SK-N-SH (cell line): ENCODE measurements around the gene ACTN4. TPM values are rescaled to one million over a fixed set of nuclear protein-coding genes. Genes with fewer than 3 reads are reported as not detected.

Source experiments
- CTCF ChIA-PET: fragments of 300-600, 350-600 bp; formaldehyde crosslinking; extraction: SDS; loops from one replicate; lab custom pipeline; 2021; lab: Yijun Ruan, JAX
- POLR2A ChIA-PET: fragments of 350-600 bp; sonication (Branson Sonifier 250); formaldehyde crosslinking; extraction: SDS; loops from one replicate; lab custom pipeline; 2020; ENCODE audit warnings: antibody characterized with exemption, inconsistent platforms; lab: Yijun Ruan, JAX
- DNase-seq: peaks from one replicate; pipeline ENCODE4 v3.0.0; 2012
- H2AFZ ChIP-seq: fragments of 200-600 bp; sonication (generic); 2 replicates; pipeline ENCODE4 v1.8.1; 2016; ENCODE audit warnings: antibody characterized with exemption, mild to moderate bottlenecking, low read depth
- H3F3A ChIP-seq: fragments of 200-600 bp; sonication (generic); replicated peaks from 2 replicates; pipeline ENCODE3; 2016; ENCODE audit warnings: antibody characterized with exemption, mild to moderate bottlenecking; ENCODE audit not compliant: insufficient read depth
- H3K27ac ChIP-seq, 2 experiments: fragments of 200-500 bp in 1 of 2; fragments of 200-600 bp in 1 of 2; sonication (Bioruptor generic) in 1 of 2; sonication (generic), shearing (Covaris generic) in 1 of 2; 2 replicates each; pipeline versions ENCODE4 v1.5.1 to v1.6.1; 2014 to 2016; ENCODE audit warnings: low read depth in 2 of 2, inconsistent platforms in 1 of 2, low read length in 1 of 2, mild to moderate bottlenecking in 1 of 2, mixed read lengths in 1 of 2
- H3K27me3 ChIP-seq: fragments of 200-600 bp; sonication (generic), shearing (Covaris generic); 2 replicates; pipeline ENCODE4 v1.6.1; 2016; ENCODE audit warnings: mixed run types; ENCODE audit not compliant: insufficient read depth
- H3K36me3 ChIP-seq, 2 experiments: fragments of 200-500 bp in 1 of 2; fragments of 200-600 bp in 1 of 2; sonication (Bioruptor generic) in 1 of 2; sonication (generic) in 1 of 2; replicated peaks in 1 of 2; 2 replicates each; pipeline versions ENCODE3 to v1.5.1; 2014 to 2016; ENCODE audit warnings: low read length in 1 of 2, mild to moderate bottlenecking in 1 of 2; ENCODE audit not compliant: insufficient read depth in 2 of 2, control insufficient read depth in 1 of 2
- H3K4me1 ChIP-seq, 2 experiments: fragments of 200-500 bp in 1 of 2; fragments of 200-600 bp in 1 of 2; sonication (Bioruptor generic) in 1 of 2; sonication (generic), shearing (Covaris generic) in 1 of 2; 2 replicates each; pipeline versions ENCODE4 v1.5.1 to v1.6.1; 2014 to 2016; ENCODE audit warnings: low read depth in 1 of 2, low read length in 1 of 2, mixed run types in 1 of 2; ENCODE audit not compliant: insufficient read depth in 2 of 2, control insufficient read depth in 1 of 2
- H3K4me2 ChIP-seq: fragments of 200-600 bp; sonication (generic), shearing (Covaris generic); 2 replicates; pipeline ENCODE4 v1.6.1; 2017; ENCODE audit warnings: mixed run types
- H3K4me3 ChIP-seq, 2 experiments: fragments of 200-500 bp in 1 of 2; fragments of 200-600 bp in 1 of 2; sonication (Bioruptor generic) in 1 of 2; sonication (generic), shearing (Covaris generic) in 1 of 2; 2 replicates each; pipeline versions ENCODE4 v1.5.1 to v1.8.1; 2014 to 2016; ENCODE audit warnings: low read depth in 2 of 2, inconsistent platforms in 1 of 2, low read length in 1 of 2, mild to moderate bottlenecking in 1 of 2, mixed read lengths in 1 of 2, moderate library complexity in 1 of 2
- H3K79me2 ChIP-seq: fragments of 200-600 bp; sonication (generic); 2 replicates; pipeline ENCODE4 v1.8.1; 2017; ENCODE audit warnings: mild to moderate bottlenecking; ENCODE audit not compliant: insufficient read depth
- H3K9ac ChIP-seq: fragments of 200-600 bp; sonication (generic); 2 replicates; pipeline ENCODE4 v1.6.1; 2017; ENCODE audit warnings: mixed run types
- H3K9me2 ChIP-seq: fragments of 200-600 bp; sonication (generic); 2 replicates; pipeline ENCODE4 v1.6.1; 2017; ENCODE audit warnings: mixed run types
- H3K9me3 ChIP-seq: fragments of 200-600 bp; sonication (generic); 2 replicates; pipeline ENCODE4 v1.6.1; 2017; ENCODE audit warnings: mixed run types, mild to moderate bottlenecking, moderate library complexity
- H4K20me1 ChIP-seq: fragments of 200-600 bp; sonication (generic); 2 replicates; pipeline ENCODE4 v1.6.1; 2017; ENCODE audit warnings: mild to moderate bottlenecking, mixed run types; ENCODE audit not compliant: insufficient read depth
- EZH2phosphoT487 ChIP-seq: fragments of 200-600 bp; sonication (generic); IDR thresholded peaks from 2 replicates; pipeline ENCODE4 v1.6.1; 2017; ENCODE audit warnings: low read depth, mixed run types, mild to moderate bottlenecking, antibody characterized with exemption, moderate library complexity, borderline replicate concordance
- FOXJ3 ChIP-seq: sonication (generic); formaldehyde crosslinking; IDR thresholded peaks from 2 replicates; pipeline ENCODE4 v1.5.1; 2020; ENCODE audit warnings: mild to moderate bottlenecking, missing genetic modification reagents
- FOXM1 ChIP-seq: IDR thresholded peaks from 2 replicates; pipeline ENCODE4 v1.4.0; 2012; ENCODE audit warnings: low read depth, mild to moderate bottlenecking
- GABPA ChIP-seq: IDR thresholded peaks from 2 replicates; pipeline ENCODE4 v1.4.0; 2012; ENCODE audit warnings: low read depth, mild to moderate bottlenecking
- GATA2 ChIP-seq: sonication (generic); formaldehyde crosslinking; IDR thresholded peaks from 2 replicates; pipeline ENCODE4 v1.5.0; 2020; ENCODE audit warnings: mild to moderate bottlenecking, missing genetic modification reagents
- NFIC ChIP-seq: IDR thresholded peaks from 2 replicates; pipeline ENCODE4 v1.4.0; 2012; ENCODE audit warnings: borderline replicate concordance
- RAD21 ChIP-seq: IDR thresholded peaks from 2 replicates; pipeline ENCODE4 v1.6.1; 2012; ENCODE audit warnings: mild to moderate bottlenecking, low read length
- SMC3 ChIP-seq: IDR thresholded peaks from 2 replicates; pipeline ENCODE4 v1.6.1; 2012; ENCODE audit warnings: low read depth, low read length, improper control_type of control experiment
- YY1 ChIP-seq: IDR thresholded peaks from 2 replicates; pipeline ENCODE4 v1.4.0; 2012; ENCODE audit warnings: low read depth, mild to moderate bottlenecking
- WGBS: methylation state at CpG from one replicate; pipeline ENCODE4 v1.1.6; 2017; ENCODE audit warnings: low lambda C conversion rate; 5-methylcytosine and 5-hydroxymethylcytosine counted together
- polyA plus RNA-seq, 3 experiments: library from polyadenylated mRNA; depleted of rRNA; stranded (reverse); fragments of >200 nt; gene quantifications; 2 replicates each; pipeline ENCODE4 v1.2.3, GENCODE V29; 2012
- TF ChIP-seq, protein P1 (sequence below): IDR thresholded peaks from 2 replicates; pipeline ENCODE4 v1.4.0; 2012; ENCODE audit warnings: low read depth, borderline replicate concordance
- TF ChIP-seq, protein P2 (sequence below): fragments of 150-350 bp; IDR thresholded peaks from 2 replicates; pipeline ENCODE4 v1.6.1; 2016; ENCODE audit warnings: mild to moderate bottlenecking, low read depth, low read length

The ACTN4 gene
- polyA plus RNA-seq, 1 of the 3 experiments (the other 2 are of a cell fraction): 598 TPM

DNA sequence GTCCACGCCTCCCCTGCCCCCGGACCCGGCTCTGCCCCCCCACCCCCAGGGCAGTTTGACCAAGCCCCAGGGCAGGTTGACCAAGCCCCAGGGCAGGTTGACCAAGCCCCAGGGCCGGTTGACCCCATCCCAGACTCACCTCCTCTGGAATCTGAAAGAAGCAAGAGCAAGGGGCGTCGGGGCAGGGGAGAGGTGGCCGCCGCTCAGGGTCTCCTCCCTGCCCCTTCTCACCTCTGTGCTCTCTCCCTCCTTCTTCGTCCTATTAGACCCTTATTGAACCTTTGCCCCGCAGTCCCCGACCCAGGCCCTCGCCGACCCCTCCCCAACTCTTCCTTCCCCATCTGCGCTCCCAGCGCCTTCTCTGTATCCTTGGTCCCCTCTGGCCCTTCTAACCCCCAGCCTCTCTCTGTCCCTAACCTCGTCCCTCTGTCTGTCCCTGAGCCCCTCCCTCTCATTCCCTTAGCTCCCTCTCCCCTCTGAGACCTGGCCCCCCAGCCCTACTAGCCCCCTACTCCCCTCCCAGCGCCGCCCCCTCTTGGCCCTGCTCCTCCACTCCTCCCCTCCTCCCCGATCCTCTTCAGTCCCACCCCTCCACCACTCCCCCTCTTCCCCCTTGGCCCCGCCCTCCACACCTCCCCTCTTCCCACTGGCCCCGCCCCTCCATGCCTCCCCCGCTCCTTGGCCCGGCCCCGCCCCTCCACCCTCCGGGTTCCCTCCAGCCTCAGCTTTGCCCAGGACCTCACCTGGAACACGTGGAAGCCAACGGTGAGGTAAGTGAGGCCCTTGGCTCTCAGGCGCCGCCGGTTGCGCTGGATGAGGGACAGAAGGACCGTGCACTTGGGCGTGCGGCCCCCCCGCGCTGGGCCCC is 89.2 kb downstream of the ACTN4 start:
- WGBS: 36% methylated on average over 32 of the region's 36 CpGs
- Histone ChIP-seq H3K36me3 (peaks cover 4 to 6% of the 10 kb centered on the region in 2 experiments), H3K79me2 (no peaks in the 10 kb centered on the region), H3K4me3 (peak overlapping the region; percentile 35 to 48; a peak in 3 of 4 replicates), H3K4me2 (peak overlapping the region; percentile 62; the same call in 1 of the 2 replicates), H3K9me3 (no peaks in the 10 kb centered on the region), H3K27ac (no peak overlapping the region; a peak in 1 of 4 replicates), H2AFZ (no peak overlapping the region), H3K9ac (no peak overlapping the region), H3K4me1 (peaks cover 7 to 12% of the 10 kb centered on the region in 2 experiments; a peak in 3 of 4 replicates), H4K20me1 (peaks cover 4% of the 10 kb centered on the region; the same call in 1 of the 2 replicates), H3F3A (peaks cover 36% of the 10 kb centered on the region), H3K27me3 (no peaks in the 10 kb centered on the region), H3K9me2 (no peaks in the 10 kb centered on the region)
- POLR2A ChIA-PET: interaction anchor here (1.1 kb wide), 1 partner anchor 10 kb away, joined by 3 read pairs; no protein-coding TSS in a partner anchor
- CTCF ChIA-PET: interaction anchor here (1.0 kb wide), 1 partner anchor 150 kb away, joined by 3 read pairs; no protein-coding TSS in a partner anchor
- DNase-seq: peak; percentile 93
- no peak for TF ChIP-seq GABPA
- TF ChIP-seq, protein P1, sequence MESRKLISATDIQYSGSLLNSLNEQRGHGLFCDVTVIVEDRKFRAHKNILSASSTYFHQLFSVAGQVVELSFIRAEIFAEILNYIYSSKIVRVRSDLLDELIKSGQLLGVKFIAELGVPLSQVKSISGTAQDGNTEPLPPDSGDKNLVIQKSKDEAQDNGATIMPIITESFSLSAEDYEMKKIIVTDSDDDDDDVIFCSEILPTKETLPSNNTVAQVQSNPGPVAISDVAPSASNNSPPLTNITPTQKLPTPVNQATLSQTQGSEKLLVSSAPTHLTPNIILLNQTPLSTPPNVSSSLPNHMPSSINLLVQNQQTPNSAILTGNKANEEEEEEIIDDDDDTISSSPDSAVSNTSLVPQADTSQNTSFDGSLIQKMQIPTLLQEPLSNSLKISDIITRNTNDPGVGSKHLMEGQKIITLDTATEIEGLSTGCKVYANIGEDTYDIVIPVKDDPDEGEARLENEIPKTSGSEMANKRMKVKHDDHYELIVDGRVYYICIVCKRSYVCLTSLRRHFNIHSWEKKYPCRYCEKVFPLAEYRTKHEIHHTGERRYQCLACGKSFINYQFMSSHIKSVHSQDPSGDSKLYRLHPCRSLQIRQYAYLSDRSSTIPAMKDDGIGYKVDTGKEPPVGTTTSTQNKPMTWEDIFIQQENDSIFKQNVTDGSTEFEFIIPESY: no peak
- TF ChIP-seq EZH2phosphoT487: no peak
- TF ChIP-seq GATA2 (CRISPR knock-in tag): no peak
- TF ChIP-seq FOXM1: no peak
- TF ChIP-seq, protein P2, sequence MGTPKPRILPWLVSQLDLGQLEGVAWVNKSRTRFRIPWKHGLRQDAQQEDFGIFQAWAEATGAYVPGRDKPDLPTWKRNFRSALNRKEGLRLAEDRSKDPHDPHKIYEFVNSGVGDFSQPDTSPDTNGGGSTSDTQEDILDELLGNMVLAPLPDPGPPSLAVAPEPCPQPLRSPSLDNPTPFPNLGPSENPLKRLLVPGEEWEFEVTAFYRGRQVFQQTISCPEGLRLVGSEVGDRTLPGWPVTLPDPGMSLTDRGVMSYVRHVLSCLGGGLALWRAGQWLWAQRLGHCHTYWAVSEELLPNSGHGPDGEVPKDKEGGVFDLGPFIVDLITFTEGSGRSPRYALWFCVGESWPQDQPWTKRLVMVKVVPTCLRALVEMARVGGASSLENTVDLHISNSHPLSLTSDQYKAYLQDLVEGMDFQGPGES: no peak

DNA sequence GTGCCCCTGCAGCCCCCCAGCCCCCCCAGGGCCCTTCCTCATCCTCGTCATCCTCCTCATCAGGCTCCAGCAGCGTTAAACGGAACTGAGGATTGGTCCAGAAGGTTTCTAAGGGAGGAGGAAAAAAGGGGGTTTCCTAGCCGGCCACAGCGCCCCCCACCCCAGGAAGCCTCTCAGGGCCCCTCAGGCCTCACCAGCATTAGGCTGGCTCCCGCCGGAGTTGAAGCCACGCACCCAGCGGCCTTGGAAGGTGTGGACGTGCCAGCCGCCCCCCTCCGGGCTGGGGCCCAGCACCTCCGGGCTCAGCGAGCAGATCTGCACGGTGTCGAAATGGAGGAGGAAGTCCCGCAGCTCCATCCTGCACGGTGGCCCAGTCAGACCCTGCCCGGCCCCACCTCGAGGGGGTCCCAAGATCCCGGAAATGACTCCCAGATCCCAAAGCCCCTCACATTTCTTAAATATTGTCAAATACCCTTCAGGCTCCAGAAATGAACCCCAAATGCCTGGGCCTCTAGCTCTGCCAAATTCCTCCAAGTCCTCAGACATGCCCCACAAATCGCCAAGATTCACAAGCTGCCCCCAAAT is 89.9 kb downstream of the ACTN4 start:
- ChIA-PET POLR2A (interaction anchor here (1.1 kb wide), 1 partner anchor 11 kb away, joined by 3 read pairs; no protein-coding TSS in a partner anchor), CTCF (interaction anchor here (1.0 to 1.4 kb wide), 2 partner anchors 130 to 150 kb away, joined by 3 read pairs; no protein-coding TSS in a partner anchor)
- TF ChIP-seq EZH2phosphoT487 (no peak), RAD21 (no peak), FOXJ3 (CRISPR knock-in tag) (no peak), NFIC (no peak), SMC3 (no peak), YY1 (no peak)
- no peak overlapping the region for H2AFZ ChIP-seq
- DNase-seq: no peak
- H3K79me2 ChIP-seq: no peaks in the 10 kb centered on the region
- no peaks in the 10 kb centered on the region for H3K9me3 ChIP-seq
- H3K27ac ChIP-seq: no peak overlapping the region
- peaks cover 4% of the 10 kb centered on the region; the same call in 1 of the 2 replicates for H4K20me1 ChIP-seq
- H3K9me2 ChIP-seq: no peaks in the 10 kb centered on the region
- 78% methylated on average over 13 of the region's 22 CpGs for WGBS
- H3K27me3 ChIP-seq: no peaks in the 10 kb centered on the region
- H3F3A ChIP-seq: peaks cover 29% of the 10 kb centered on the region
- H3K4me2 ChIP-seq: no peak overlapping the region
- H3K4me1 ChIP-seq: peaks cover 7 to 12% of the 10 kb centered on the region in 2 experiments; a peak in 3 of 4 replicates
- H3K9ac ChIP-seq: no peak overlapping the region
- no peaks in the 10 kb centered on the region for H3K36me3 ChIP-seq
- no peak overlapping the region for H3K4me3 ChIP-seq
